Loucy (cell line): ENCODE results near the gene CADM1.

Source experiments
- CTCF ChIP-seq: fragments of 200-600 bp; sonication (generic); conservative IDR thresholded peaks from 2 replicates; pipeline ENCODE4 v1.5.1; 2014; ENCODE audit warnings: mild to moderate bottlenecking, antibody characterized with exemption, low read length
- EZH2phosphoT487 ChIP-seq: fragments of 200-600 bp; IDR thresholded peaks from 2 replicates; pipeline ENCODE4 v1.6.1; 2018; ENCODE audit warnings: antibody characterized with exemption, mild to moderate bottlenecking, moderate library complexity, borderline replicate concordance

GRCh38 chr11:115398333-115399080 lies 105.7 kb downstream of the CADM1 start:
- TF ChIP-seq CTCF: no peak
- TF ChIP-seq EZH2phosphoT487: no peak
